ENCODE measurements around the gene RMND1. TPM values are rescaled to one million over a fixed set of nuclear protein-coding genes. Genes with fewer than 3 reads are reported as not detected.

RMND1 gene
- total RNA-seq, 1 experiment from 2014 or later: 27.0 TPM

DNA sequence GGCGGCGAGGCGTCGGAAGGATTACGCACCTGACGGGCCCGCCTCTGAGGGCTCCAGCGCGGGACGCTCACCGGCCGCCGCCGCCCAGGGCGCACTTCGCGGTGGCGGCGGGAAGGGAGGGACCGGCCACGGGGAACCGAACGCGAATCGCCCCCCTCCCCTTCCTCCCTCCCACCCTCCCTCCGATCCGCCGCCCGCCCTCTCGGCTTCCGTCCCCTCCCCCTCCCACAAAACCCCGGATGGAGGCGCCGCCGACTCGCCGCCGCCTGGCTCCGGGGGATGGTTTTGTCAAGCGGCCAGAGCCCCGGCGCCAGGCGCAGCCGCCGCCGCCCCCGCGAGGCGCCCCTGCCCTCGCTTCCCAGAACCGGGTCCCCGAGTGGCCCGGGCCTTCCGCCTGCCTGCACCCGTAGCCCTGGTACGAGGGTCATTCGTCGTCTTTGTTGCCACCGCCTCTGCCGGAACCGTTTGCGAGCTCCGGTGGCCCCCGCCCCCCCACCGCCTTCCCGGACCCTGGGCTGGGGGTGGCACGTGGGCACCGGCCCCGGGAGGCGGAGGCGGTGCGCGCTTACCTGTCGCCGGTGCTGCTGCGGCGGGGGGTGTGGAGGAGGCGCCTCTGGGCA lies 61.0 kb downstream of the RMND1 start:
- no peak overlapping the region for H2BK5ac ChIP-seq (ENCODE audit: insufficient read length, low read length)
- WGBS (ENCODE audit: extremely low coverage, insufficient read length, low lambda C conversion rate): no CpG with 5 or more reads among the region's 78 CpGs
- no peak overlapping the region for H2AFZ ChIP-seq (ENCODE audit: low read length)

More for the DNA sequence above, 61.0 kb downstream of the RMND1 start:
- Histone ChIP-seq H2BK12ac (ENCODE audit: insufficient read length, low read depth, low read length) (no peak overlapping the region), H2AK5ac (ENCODE audit: insufficient read length, low read length) (no peak overlapping the region), H3K79me1 (ENCODE audit: insufficient read depth, low read depth, low read length, poor library complexity, severe bottlenecking) (peaks cover 3% of the 10 kb centered on the region), H3K4me2 (ENCODE audit: insufficient read depth, insufficient read length, low read length) (peak overlapping the region; percentile 27), H3K79me2 (ENCODE audit: insufficient read depth, low read length) (peaks cover 38% of the 10 kb centered on the region), H3K4ac (ENCODE audit: low read depth, low read length) (peak overlapping the region; percentile 94; the same call in 1 of the 2 replicates), H3K23ac (ENCODE audit: insufficient read length, low read depth, low read length) (no peak overlapping the region), H3K4me1 (ENCODE audit: insufficient read depth, low read length) (peaks cover 2% of the 10 kb centered on the region), H3K56ac (ENCODE audit: insufficient read length, low read depth, low read length) (no peak overlapping the region), H3K18ac (ENCODE audit: insufficient read length, low read depth, low read length) (peak overlapping the region; percentile 91), H2BK15ac (ENCODE audit: low read depth, low read length) (no peak overlapping the region), H3K9me3 (ENCODE audit: control insufficient read depth, low read depth, low read length) (no peaks in the 10 kb centered on the region), H4K8ac (replicated peaks; ENCODE audit: insufficient read length, low read depth, low read length) (no peak overlapping the region), H3K27ac (ENCODE audit: insufficient read length, low read depth, low read length) (peak overlapping the region; percentile 78), H3K14ac (ENCODE audit: insufficient read depth, low read length) (peak overlapping the region; percentile 95), H3K23me2 (ENCODE audit: insufficient read length, low read depth, low read length, poor library complexity, severe bottlenecking) (peaks cover 8% of the 10 kb centered on the region), H3K9ac (ENCODE audit: extremely low read depth, insufficient read length, low read length) (peak overlapping the region; percentile 95), H2BK120ac (ENCODE audit: low read depth, low read length, poor library complexity, severe bottlenecking) (no peak overlapping the region), H3T11ph (ENCODE audit: low read length) (no peak overlapping the region), H3K27me3 (ENCODE audit: insufficient read depth, low read length) (no peaks in the 10 kb centered on the region), H4K91ac (ENCODE audit: insufficient read length, low read depth, low read length) (no peak overlapping the region), H4K20me1 (ENCODE audit: control insufficient read depth, insufficient read depth, insufficient read length) (no peaks in the 10 kb centered on the region), H2BK20ac (ENCODE audit: low read depth, low read length, poor library complexity, severe bottlenecking) (no peak overlapping the region), H4K5ac (ENCODE audit: insufficient read length, low read depth, low read length) (no peak overlapping the region)
- no peaks in the 10 kb centered on the region for H3K9me3 Mint-ChIP-seq
- peak overlapping the region; percentile 92 to 93 for H3K4me3 Mint-ChIP-seq
- peak; percentile 71 for DNase-seq
- no peak overlapping the region for H3K27ac Mint-ChIP-seq
- TF ChIP-seq, protein P1, sequence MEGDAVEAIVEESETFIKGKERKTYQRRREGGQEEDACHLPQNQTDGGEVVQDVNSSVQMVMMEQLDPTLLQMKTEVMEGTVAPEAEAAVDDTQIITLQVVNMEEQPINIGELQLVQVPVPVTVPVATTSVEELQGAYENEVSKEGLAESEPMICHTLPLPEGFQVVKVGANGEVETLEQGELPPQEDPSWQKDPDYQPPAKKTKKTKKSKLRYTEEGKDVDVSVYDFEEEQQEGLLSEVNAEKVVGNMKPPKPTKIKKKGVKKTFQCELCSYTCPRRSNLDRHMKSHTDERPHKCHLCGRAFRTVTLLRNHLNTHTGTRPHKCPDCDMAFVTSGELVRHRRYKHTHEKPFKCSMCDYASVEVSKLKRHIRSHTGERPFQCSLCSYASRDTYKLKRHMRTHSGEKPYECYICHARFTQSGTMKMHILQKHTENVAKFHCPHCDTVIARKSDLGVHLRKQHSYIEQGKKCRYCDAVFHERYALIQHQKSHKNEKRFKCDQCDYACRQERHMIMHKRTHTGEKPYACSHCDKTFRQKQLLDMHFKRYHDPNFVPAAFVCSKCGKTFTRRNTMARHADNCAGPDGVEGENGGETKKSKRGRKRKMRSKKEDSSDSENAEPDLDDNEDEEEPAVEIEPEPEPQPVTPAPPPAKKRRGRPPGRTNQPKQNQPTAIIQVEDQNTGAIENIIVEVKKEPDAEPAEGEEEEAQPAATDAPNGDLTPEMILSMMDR (conservative IDR thresholded peaks at IDR 0.05): no peak; the same call in 2 of the 3 replicates
- peaks cover 13 to 25% (median 13%) of the 10 kb centered on the region in 3 experiments; a peak in 6 of 7 replicates for H3K36me3 Mint-ChIP-seq (ENCODE audit: insufficient read depth in 1 of 3, low read depth in 3 of 3)
- peaks cover 32 to 40% of the 10 kb centered on the region in 2 experiments for H3K4me1 Mint-ChIP-seq
- H3K27me3 Mint-ChIP-seq (ENCODE audit: low read depth): no peaks in the 10 kb centered on the region

Data from H9 (cell line).